H1 (cell line): ENCODE results near the gene FAM221B. TPM values are rescaled to one million over a fixed set of nuclear protein-coding genes. Genes with fewer than 3 reads are reported as not detected.

ENCODE experiments used
- ATF3 ChIP-seq: IDR thresholded peaks from 2 replicates; pipeline ENCODE4 v1.6.1; 2011; ENCODE audit warnings: low read depth, mild to moderate bottlenecking, low read length; ENCODE audit not compliant: insufficient read depth
- CBX5 ChIP-seq: fragments of 300-800, 300-1000 bp; sonication (generic); IDR thresholded peaks from 2 replicates; pipeline ENCODE4 v1.7.1; 2016; ENCODE audit warnings: antibody characterized with exemption, low read length, low read depth
- CBX8 ChIP-seq: fragments of 300-800, 300-1000 bp; sonication (generic); IDR thresholded peaks from 2 replicates; pipeline ENCODE4 v1.7.1; 2016; ENCODE audit warnings: low read depth, low read length, borderline replicate concordance
- CEBPB ChIP-seq: IDR thresholded peaks from 2 replicates; pipeline ENCODE4 v1.6.1; 2012; ENCODE audit warnings: low read depth, low read length
- CHD7 ChIP-seq: fragments of 300-600 bp; sonication (generic); IDR thresholded peaks from 2 replicates; pipeline ENCODE4 v1.7.1; 2012; ENCODE audit warnings: low read length, moderate library complexity, mild to moderate bottlenecking, inconsistent platforms; ENCODE audit not compliant: insufficient replicate concordance
- JUN ChIP-seq: IDR thresholded peaks from 2 replicates; pipeline ENCODE4 v1.6.1; 2011; ENCODE audit warnings: low read depth, mild to moderate bottlenecking, improper control_type of control experiment, low read length
- SIX5 ChIP-seq: IDR thresholded peaks from 2 replicates; pipeline ENCODE4 v1.6.1; 2011; ENCODE audit warnings: mild to moderate bottlenecking, low read depth, low read length
- SP2 ChIP-seq: IDR thresholded peaks from 2 replicates; pipeline ENCODE4 v1.6.1; 2012; ENCODE audit warnings: mild to moderate bottlenecking, low read length, inconsistent platforms
- TAF7 ChIP-seq: optimal IDR thresholded peaks from 2 replicates; pipeline ENCODE3; 2011; ENCODE audit warnings: low read depth, mild to moderate bottlenecking, inconsistent platforms, low read length, moderate library complexity, borderline replicate concordance
- TEAD4 ChIP-seq: IDR thresholded peaks from 2 replicates; pipeline ENCODE4 v1.6.1; 2012; ENCODE audit warnings: low read depth, low read length, inconsistent platforms, mixed read lengths
- polyA plus RNA-seq, 7 experiments: library from polyadenylated mRNA; depleted of rRNA in 3 of 7; stranded (reverse) in 5 of 7; unstranded in 2 of 7; fragments of >200 nt in 5 of 7; fragments of 200-250 nt in 2 of 7; gene quantifications; 1 replicate in 5 of 7; 2 replicates in 1 of 7; 4 replicates in 1 of 7; pipeline versions ENCODE4 v1.2.1 to v1.2.3, GENCODE V29; 2011 to 2013; ENCODE audit warnings: missing spikeins in 2 of 7, mixed read lengths in 2 of 7
- total RNA-seq: library from RNA; stranded (reverse); fragmentation: NEBNext Ultra II Directional; extraction: Animal tissue kit (Norgen Biotek cat#: 25700); gene quantifications from 2 replicates; pipeline ENCODE4 v1.2.1, GENCODE V29; 2021

Gene FAM221B
- total and polyA plus RNA-seq, 2 of the 8 experiments (the other 6 are each of a cell fraction or from before 2014, with no cell fraction given) = not detected

GRCh38 chr9:35814106-35814840, 14.3 kb downstream of the FAM221B start (continued):
- TF ChIP-seq CHD7 (no peak), TAF7 (no peak), JUN (no peak), SP2 (no peak), TEAD4 (no peak), CBX5 (no peak), SIX5 (no peak), ATF3 (no peak), CBX8 (no peak), CEBPB (peak; percentile 48; the same call in 1 of the 2 replicates)
